Transverse colon (tissue), 4 donors: ENCODE measurements around the gene HAGH. TPM values are rescaled to one million over a fixed set of nuclear protein-coding genes. Genes with fewer than 3 reads are reported as not detected.
A peak's percentile ranks its signal among the peaks of the same experiment; 100 is the strongest.

Experiments
- DNase-seq: peaks from one replicate; pipeline ENCODE4 v3.0.0-alpha.2; 2019
- H3K27ac ChIP-seq, 4 donors: fragments of 200-600 bp; sonication (generic); 2 replicates each; pipeline ENCODE4 v1.5.1; 2016 to 2018; ENCODE audit warnings: inconsistent platforms in 4 of 4
- H3K27me3 ChIP-seq: fragments of 200-600 bp; sonication (generic); 2 replicates; pipeline ENCODE4 v1.5.1; 2017; ENCODE audit warnings: inconsistent platforms
- H3K36me3 ChIP-seq, 4 donors: fragments of 200-600 bp; sonication (generic); 2 replicates each; pipeline ENCODE4 v1.5.1; 2017 to 2019; ENCODE audit warnings: inconsistent platforms in 4 of 4
- H3K4me1 ChIP-seq, 4 donors: fragments of 200-600 bp; sonication (generic); 2 replicates each; pipeline ENCODE4 v1.5.1; 2017 to 2020; ENCODE audit warnings: inconsistent platforms in 4 of 4
- H3K4me3 ChIP-seq, 4 donors: fragments of 200-600 bp; sonication (generic); 1 replicate in 1 of 4; 2 replicates in 3 of 4; pipeline versions ENCODE4 v1.5.1 to v1.6.1; 2017 to 2019; ENCODE audit warnings: inconsistent platforms in 4 of 4
- H3K9me3 ChIP-seq, 2 donors: fragments of 200-600 bp; sonication (generic); 2 replicates each; pipeline ENCODE4 v1.5.1; 2017 to 2019; ENCODE audit warnings: inconsistent platforms in 2 of 2
- EP300 ChIP-seq: sonication (generic); formaldehyde crosslinking; IDR thresholded peaks from one replicate; pipeline ENCODE4 v1.6.1; 2017; ENCODE audit warnings: antibody characterized with exemption, low read depth
- POLR2A ChIP-seq: fragments of 450-650 bp; IDR thresholded peaks from one replicate; pipeline ENCODE4 v1.6.1; 2016; ENCODE audit warnings: antibody characterized with exemption, mild to moderate bottlenecking, moderate library complexity
- POLR2AphosphoS5 ChIP-seq, 3 donors: sonication (generic); formaldehyde crosslinking; IDR thresholded peaks; one replicate each; pipeline ENCODE4 v1.6.1; 2016; ENCODE audit warnings: antibody characterized with exemption in 3 of 3
- WGBS, 2 donors: methylation state at CpG; one replicate each; pipeline ENCODE4 v1.1.5; 2018; ENCODE audit warnings: low coverage in 1 of 2; 5-methylcytosine and 5-hydroxymethylcytosine counted together
- in situ Hi-C, 4 donors: fragments of 200-750 bp; cut with MboI; loops; one replicate each; pipeline versions ENCODE4 v1.15.0 to v1.15.1; 2017; ENCODE audit warnings: low sequenced_read_pairs in 3 of 4, low pct_ligation_motif_present in 1 of 4, low pct_unique_long_range_greater_than_20kb in 1 of 4
- intact Hi-C: fragments of 100-400 bp; cut with DNase I; formaldehyde crosslinking; loops from one replicate; pipeline ENCODE4 v1.15.1; 2023; ENCODE audit warnings: low total_unique reads
- total RNA-seq, 4 donors: library from RNA; depleted of rRNA; stranded (reverse); fragments of >200 nt; gene quantifications; one replicate each; pipeline ENCODE4 v1.1.0, GENCODE V29; 2016
- TF ChIP-seq, protein P1 (sequence below), 5 experiments: fragments of 200-600 bp in 3 of 5; fragments of 450-650 bp in 2 of 5; sonication (generic) in 3 of 5; IDR thresholded peaks; 1 replicate in 2 of 5; 2 replicates in 3 of 5; pipeline ENCODE4 v1.5.1; 2016 to 2017; ENCODE audit warnings: antibody characterized with exemption in 5 of 5, inconsistent platforms in 3 of 5, mild to moderate bottlenecking in 2 of 5, moderate library complexity in 1 of 5

HAGH gene
- total RNA-seq, 4 donors from 2014 or later = 40.6 to 403 (median 121) TPM

DNA sequence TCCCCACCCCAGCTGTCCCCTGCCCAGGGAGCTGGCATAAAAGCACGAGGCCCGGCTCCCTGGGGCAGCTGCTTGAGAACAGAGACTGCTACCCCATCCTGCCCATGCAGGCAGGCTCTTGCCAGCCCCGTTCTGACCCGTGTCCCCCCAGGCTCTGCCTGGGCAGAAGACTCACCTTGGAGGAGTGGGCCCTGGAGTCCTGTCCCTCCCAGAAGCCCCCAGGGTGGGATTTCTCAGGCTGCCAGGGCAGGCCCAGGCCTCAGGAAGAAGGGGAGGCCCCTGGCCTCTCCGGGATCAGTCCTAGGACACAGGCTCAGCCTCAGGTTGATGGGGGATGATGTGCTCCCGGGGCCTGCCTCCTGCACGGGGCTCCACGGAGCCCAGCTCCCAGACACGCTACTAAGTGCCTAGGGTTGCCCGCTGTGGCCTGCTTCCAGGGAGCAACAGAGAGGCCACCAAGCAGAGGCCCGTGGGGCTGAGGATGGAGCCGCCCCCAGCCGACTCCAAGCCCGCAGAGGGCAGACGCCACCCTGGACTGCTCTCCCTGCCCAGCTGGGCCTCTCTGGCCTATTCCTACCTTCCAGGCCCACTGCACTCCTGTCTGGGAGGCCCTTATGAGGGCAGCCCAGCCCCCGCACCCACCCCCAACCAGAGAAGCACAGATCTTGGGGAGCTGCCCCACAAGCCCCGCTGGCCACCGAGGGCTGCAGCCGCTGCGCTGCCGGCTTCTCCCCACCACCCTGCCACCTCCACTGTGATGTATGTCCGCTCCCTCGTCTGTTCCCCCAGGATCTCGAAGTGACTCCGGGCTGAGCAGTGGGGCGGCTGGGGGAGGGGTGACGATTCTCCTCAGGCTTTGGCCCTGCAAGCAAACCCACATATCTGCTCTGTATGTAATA lies 57.0 kb downstream of the HAGH start:
- Histone ChIP-seq H3K27me3 (no peaks in the 10 kb centered on the region), H3K27ac (peak overlapping the region; percentile 95 to 97 (median 96)), H3K4me1 (peaks cover 14 to 40% (median 30%) of the 10 kb centered on the region in 4 donors), H3K4me3 (peak overlapping the region in 2 of 4 donors; percentile 91 to 94), H3K9me3 (no peaks in the 10 kb centered on the region), H3K36me3 (peaks cover 0 to 7% (median 0%) of the 10 kb centered on the region in 4 donors)
- intact Hi-C loops = no loop called here
- in situ Hi-C loops = no loop called here
- no peak for DNase-seq
- no peak for TF ChIP-seq POLR2A
- TF ChIP-seq POLR2AphosphoS5 (IDR thresholded peaks at IDR 0.05) = no peak
- TF ChIP-seq, protein P1, sequence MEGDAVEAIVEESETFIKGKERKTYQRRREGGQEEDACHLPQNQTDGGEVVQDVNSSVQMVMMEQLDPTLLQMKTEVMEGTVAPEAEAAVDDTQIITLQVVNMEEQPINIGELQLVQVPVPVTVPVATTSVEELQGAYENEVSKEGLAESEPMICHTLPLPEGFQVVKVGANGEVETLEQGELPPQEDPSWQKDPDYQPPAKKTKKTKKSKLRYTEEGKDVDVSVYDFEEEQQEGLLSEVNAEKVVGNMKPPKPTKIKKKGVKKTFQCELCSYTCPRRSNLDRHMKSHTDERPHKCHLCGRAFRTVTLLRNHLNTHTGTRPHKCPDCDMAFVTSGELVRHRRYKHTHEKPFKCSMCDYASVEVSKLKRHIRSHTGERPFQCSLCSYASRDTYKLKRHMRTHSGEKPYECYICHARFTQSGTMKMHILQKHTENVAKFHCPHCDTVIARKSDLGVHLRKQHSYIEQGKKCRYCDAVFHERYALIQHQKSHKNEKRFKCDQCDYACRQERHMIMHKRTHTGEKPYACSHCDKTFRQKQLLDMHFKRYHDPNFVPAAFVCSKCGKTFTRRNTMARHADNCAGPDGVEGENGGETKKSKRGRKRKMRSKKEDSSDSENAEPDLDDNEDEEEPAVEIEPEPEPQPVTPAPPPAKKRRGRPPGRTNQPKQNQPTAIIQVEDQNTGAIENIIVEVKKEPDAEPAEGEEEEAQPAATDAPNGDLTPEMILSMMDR (IDR thresholded peaks at IDR 0.05) = no peak
- TF ChIP-seq EP300 = no peak
- WGBS, 2 donors = 50 to 71% methylated on average over 2 to 22 of the region's 27 CpGs

DNA sequence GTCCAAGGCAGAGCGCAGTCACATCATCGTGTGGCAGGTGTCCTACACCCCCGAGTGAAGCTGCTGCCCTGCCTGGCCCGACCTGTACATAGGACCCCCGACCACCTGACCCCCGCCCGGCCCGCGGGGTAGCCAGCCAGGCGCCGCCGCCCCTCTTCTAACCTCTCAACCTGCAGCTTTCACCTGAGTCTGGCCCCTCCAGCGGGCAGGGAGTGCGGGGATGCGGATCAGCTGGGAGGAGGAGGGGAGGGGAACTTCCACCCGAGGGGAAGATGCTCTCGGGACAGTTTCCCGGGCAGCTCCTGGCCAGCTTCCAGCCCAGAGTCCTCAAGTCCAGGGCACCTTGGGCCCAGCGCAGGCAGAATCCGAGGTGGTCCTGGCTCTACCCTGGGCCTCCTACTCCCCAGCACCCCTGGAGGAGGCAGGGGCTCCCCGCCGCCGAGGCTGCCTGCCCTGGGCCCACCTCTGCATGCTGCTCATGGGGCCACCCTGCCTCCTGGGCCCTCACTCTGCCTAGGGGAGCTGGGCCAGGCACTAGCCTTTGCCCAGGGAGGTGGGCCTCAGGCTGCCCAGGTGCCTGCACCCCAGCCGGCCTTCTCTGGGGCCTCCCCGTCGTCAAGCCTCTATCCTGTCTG lies 57.7 kb downstream of the HAGH start:
- WGBS, 2 donors = 82% methylated on average over 24 of the region's 26 CpGs; no CpG with 5 or more reads in 1 of the 2 donors
- intact Hi-C loops (no loop called here), in situ Hi-C loops (no loop called here)
- Histone ChIP-seq H3K36me3 (peaks cover 0 to 7% (median 0%) of the 10 kb centered on the region in 4 donors), H3K27me3 (no peaks in the 10 kb centered on the region), H3K4me3 (no peak overlapping the region), H3K27ac (peak overlapping the region in 1 of 4 donors; percentile 95), H3K9me3 (no peaks in the 10 kb centered on the region), H3K4me1 (peaks cover 6 to 32% (median 22%) of the 10 kb centered on the region in 4 donors)
- TF ChIP-seq EP300 (no peak), POLR2AphosphoS5 (IDR thresholded peaks at IDR 0.05) (no peak)
- TF ChIP-seq, protein P1 (IDR thresholded peaks at IDR 0.05) = no peak
- no peak for DNase-seq

DNA sequence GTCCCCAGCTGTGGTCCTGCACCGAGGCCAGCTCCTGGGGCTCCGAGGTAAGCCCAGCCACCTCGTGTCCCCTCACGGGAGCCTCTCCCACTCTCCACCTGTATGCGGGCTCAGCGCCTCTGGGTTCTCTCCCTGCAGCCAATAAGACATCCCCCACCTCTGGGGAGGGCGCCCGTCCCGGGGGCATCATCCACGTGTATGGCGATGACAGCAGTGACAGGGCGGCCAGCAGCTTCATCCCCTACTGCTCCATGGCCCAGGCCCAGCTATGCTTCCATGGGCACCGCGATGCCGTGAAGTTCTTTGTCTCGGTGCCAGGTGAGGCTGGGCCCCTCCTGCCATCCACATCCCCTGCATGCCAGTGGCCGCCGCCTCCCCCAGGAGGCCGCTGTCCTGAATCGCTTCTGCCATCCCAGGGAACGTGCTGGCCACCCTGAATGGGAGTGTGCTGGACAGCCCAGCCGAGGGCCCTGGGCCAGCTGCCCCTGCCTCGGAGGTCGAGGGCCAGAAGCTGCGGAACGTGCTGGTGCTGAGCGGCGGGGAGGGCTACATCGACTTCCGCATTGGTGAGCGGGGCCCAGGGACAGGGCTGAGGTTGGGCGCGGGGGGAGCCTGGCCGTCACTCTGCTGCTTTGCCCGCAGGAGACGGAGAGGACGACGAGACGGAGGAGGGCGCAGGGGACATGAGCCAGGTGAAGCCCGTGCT lies 58.4 kb downstream of the HAGH start:
- Histone ChIP-seq H3K4me3 (no peak overlapping the region), H3K27me3 (no peaks in the 10 kb centered on the region), H3K27ac (no peak overlapping the region), H3K4me1 (peaks cover 6 to 27% (median 19%) of the 10 kb centered on the region in 4 donors), H3K36me3 (peaks cover 0 to 7% (median 0%) of the 10 kb centered on the region in 4 donors), H3K9me3 (no peaks in the 10 kb centered on the region)
- WGBS, 2 donors = 91% methylated on average over 40 of the region's 41 CpGs; no CpG with 5 or more reads in 1 of the 2 donors
- intact Hi-C loops = no loop called here
- no peak for DNase-seq
- TF ChIP-seq, protein P1 (IDR thresholded peaks at IDR 0.05) = no peak
- no peak for TF ChIP-seq POLR2AphosphoS5 (IDR thresholded peaks at IDR 0.05)
- TF ChIP-seq POLR2A = no peak
- TF ChIP-seq EP300 = no peak
- in situ Hi-C loops = no loop called here
